H1 (cell line): ENCODE data around the gene BPHL. TPM values are rescaled to one million over a fixed set of nuclear protein-coding genes. Genes with fewer than 3 reads are reported as not detected.

Experiments used
- CTCF ChIA-PET: fragments of 300-600 bp; sonication (Branson Sonifier 250); formaldehyde crosslinking; loops from one replicate; lab custom pipeline; 2021; ENCODE audit not compliant: partially characterized antibody; lab: Charles Lee
- POLR2A ChIA-PET: fragments of 300-600 bp; sonication (Branson Sonifier 250); formaldehyde crosslinking; loops from one replicate; lab custom pipeline; 2021; ENCODE audit warnings: inconsistent platforms; ENCODE audit not compliant: partially characterized antibody; lab: Charles Lee
- DNase-seq, 2 experiments: peaks; one replicate each; pipeline versions ENCODE4 v3.0.0 to v3.0.0-alpha.2; 2010 to 2022; ENCODE audit warnings: low spot score in 2 of 2, low read depth in 1 of 2, mixed read lengths in 1 of 2
- FAIRE-seq: peaks from 2 replicates; lab custom pipeline; 2011; peaks lifted over from hg19 to GRCh38; lab: Jason Lieb, UNC
- H2AFZ ChIP-seq: 2 replicates; pipeline ENCODE4 v1.8.1; 2012; ENCODE audit warnings: low read length, inconsistent platforms
- H2AK5ac ChIP-seq: 2 replicates; pipeline ENCODE4 v1.6.1; 2013; ENCODE audit warnings: low read depth, low read length
- H2BK120ac ChIP-seq: replicated peaks from 2 replicates; pipeline ENCODE3; 2013; ENCODE audit warnings: low read depth, low read length, inconsistent platforms
- H2BK12ac ChIP-seq: 2 replicates; pipeline ENCODE4 v1.6.1; 2013; ENCODE audit warnings: low read depth, low read length
- H2BK15ac ChIP-seq: 2 replicates; pipeline ENCODE4 v1.6.1; 2013; ENCODE audit warnings: low read length
- H2BK20ac ChIP-seq: 2 replicates; pipeline ENCODE4 v1.6.1; 2013; ENCODE audit warnings: low read length
- H2BK5ac ChIP-seq: 2 replicates; pipeline ENCODE4 v1.6.1; 2013; ENCODE audit warnings: low read depth, low read length
- H3K14ac ChIP-seq: 2 replicates; pipeline ENCODE4 v1.6.1; 2013; ENCODE audit warnings: inconsistent platforms; ENCODE audit not compliant: insufficient read length
- H3K18ac ChIP-seq: 2 replicates; pipeline ENCODE4 v1.6.1; 2013; ENCODE audit warnings: low read length; ENCODE audit errors: extremely low read depth
- H3K23ac ChIP-seq: 2 replicates; pipeline ENCODE4 v1.6.1; 2013; ENCODE audit warnings: inconsistent platforms; ENCODE audit not compliant: insufficient read length
- H3K23me2 ChIP-seq: 2 replicates; pipeline ENCODE4 v1.6.1; 2013; ENCODE audit warnings: low read depth, low read length
- H3K27ac ChIP-seq: 2 replicates; pipeline ENCODE4 v1.6.1; 2011; ENCODE audit warnings: low read depth, low read length, inconsistent platforms
- H3K27me3 ChIP-seq, 4 experiments: replicated peaks in 1 of 4; 1 replicate in 1 of 4; 2 replicates in 3 of 4; pipeline versions ENCODE4 v1.6.1 to v1.8.1; 2011 to 2013; ENCODE audit warnings: low read length in 3 of 4, mild to moderate bottlenecking in 3 of 4, inconsistent platforms in 2 of 4, mixed read lengths in 2 of 4, moderate library complexity in 1 of 4; ENCODE audit not compliant: control insufficient read depth in 3 of 4, insufficient read depth in 3 of 4; ENCODE audit errors: extremely low read depth in 1 of 4
- H3K36me3 ChIP-seq, 4 experiments: 2 replicates each; pipeline versions ENCODE4 v1.6.1 to v1.8.1; 2011 to 2013; ENCODE audit warnings: mild to moderate bottlenecking in 4 of 4, low read length in 3 of 4, moderate library complexity in 2 of 4, control low read depth in 1 of 4, inconsistent platforms in 1 of 4; ENCODE audit not compliant: insufficient read depth in 4 of 4, control insufficient read depth in 2 of 4
- H3K4ac ChIP-seq: replicated peaks from 2 replicates; pipeline ENCODE3; 2013; ENCODE audit warnings: low read length, low read depth, mixed read lengths, inconsistent platforms; ENCODE audit not compliant: insufficient read length
- H3K4me1 ChIP-seq, 4 experiments: replicated peaks in 1 of 4; 1 replicate in 1 of 4; 2 replicates in 3 of 4; pipeline versions ENCODE4 v1.6.1 to v1.8.1; 2011 to 2013; ENCODE audit warnings: low read length in 3 of 4, inconsistent platforms in 2 of 4, mixed read lengths in 1 of 4; ENCODE audit not compliant: insufficient read depth in 4 of 4, control insufficient read depth in 3 of 4
- H3K4me2 ChIP-seq, 2 experiments: 2 replicates each; pipeline versions ENCODE4 v1.6.1 to v1.8.1; 2011 to 2013; ENCODE audit warnings: low read depth in 2 of 2, low read length in 2 of 2, control low read depth in 1 of 2, inconsistent platforms in 1 of 2, mild to moderate bottlenecking in 1 of 2; ENCODE audit not compliant: insufficient read depth in 1 of 2
- H3K4me3 ChIP-seq, 4 experiments: fragments of 200-600, 300-600 bp in 1 of 4; sonication (generic), shearing (Covaris generic), sonication (Bioruptor Twin) in 1 of 4; 2 replicates each; pipeline versions ENCODE4 v1.5.1 to v1.8.1; 2011 to 2016; ENCODE audit warnings: low read length in 4 of 4, low read depth in 3 of 4, control low read depth in 2 of 4, inconsistent platforms in 2 of 4, mild to moderate bottlenecking in 2 of 4, mixed read lengths in 1 of 4, moderate library complexity in 1 of 4; ENCODE audit not compliant: insufficient read depth in 2 of 4; ENCODE audit errors: extremely low read depth in 1 of 4
- H3K56ac ChIP-seq: replicated peaks from 2 replicates; pipeline ENCODE3; 2013; ENCODE audit warnings: low read depth, mild to moderate bottlenecking, mixed read lengths, low read length, inconsistent platforms; ENCODE audit not compliant: insufficient read length
- H3K79me1 ChIP-seq: 2 replicates; pipeline ENCODE4 v1.6.1; 2013; ENCODE audit warnings: low read depth, low read length, control low read depth
- H3K79me2 ChIP-seq, 2 experiments: 2 replicates each; pipeline versions ENCODE4 v1.6.1 to v1.8.1; 2012 to 2013; ENCODE audit warnings: low read length in 2 of 2, mild to moderate bottlenecking in 2 of 2, inconsistent platforms in 1 of 2; ENCODE audit not compliant: insufficient read depth in 2 of 2, control insufficient read depth in 1 of 2
- H3K9ac ChIP-seq, 4 experiments: replicated peaks in 1 of 4; 1 replicate in 1 of 4; 2 replicates in 3 of 4; pipeline versions ENCODE4 v1.6.1 to v1.8.1; 2011 to 2013; ENCODE audit warnings: low read depth in 3 of 4, low read length in 3 of 4, control low read depth in 2 of 4, mild to moderate bottlenecking in 2 of 4, moderate library complexity in 2 of 4, inconsistent platforms in 1 of 4; ENCODE audit errors: extremely low read depth in 1 of 4
- H3K9me3 ChIP-seq, 2 experiments: 2 replicates each; pipeline versions ENCODE4 v1.6.1 to v1.8.1; 2012 to 2013; ENCODE audit warnings: mild to moderate bottlenecking in 2 of 2, moderate library complexity in 2 of 2, control low read depth in 1 of 2, inconsistent platforms in 1 of 2, low read depth in 1 of 2, low read length in 1 of 2, mixed read lengths in 1 of 2; ENCODE audit not compliant: insufficient read depth in 2 of 2
- H4K20me1 ChIP-seq, 2 experiments: replicated peaks in 1 of 2; 2 replicates each; pipeline versions ENCODE3 to v1.8.1; 2011 to 2013; ENCODE audit warnings: inconsistent platforms in 2 of 2, low read length in 2 of 2, mild to moderate bottlenecking in 1 of 2; ENCODE audit not compliant: insufficient read depth in 2 of 2, control insufficient read depth in 1 of 2
- H4K5ac ChIP-seq: 2 replicates; pipeline ENCODE4 v1.6.1; 2013; ENCODE audit warnings: low read length, low read depth, mixed read lengths, inconsistent platforms; ENCODE audit not compliant: insufficient read length
- H4K8ac ChIP-seq: 2 replicates; pipeline ENCODE4 v1.8.0; 2013; ENCODE audit warnings: mild to moderate bottlenecking, moderate library complexity, low read length, inconsistent platforms; ENCODE audit not compliant: insufficient read depth; ENCODE audit errors: extremely low read depth
- H4K91ac ChIP-seq: replicated peaks from 2 replicates; pipeline ENCODE3; 2013; ENCODE audit warnings: low read length, mixed read lengths, inconsistent platforms; ENCODE audit not compliant: insufficient read length
- BRCA1 ChIP-seq: IDR thresholded peaks from 2 replicates; pipeline ENCODE4 v1.6.1; 2012; ENCODE audit warnings: low read depth, low read length, improper control_type of control experiment
- CBX5 ChIP-seq: fragments of 300-800, 300-1000 bp; sonication (generic); IDR thresholded peaks from 2 replicates; pipeline ENCODE4 v1.7.1; 2016; ENCODE audit warnings: antibody characterized with exemption, low read length, low read depth
- CEBPB ChIP-seq: IDR thresholded peaks from 2 replicates; pipeline ENCODE4 v1.6.1; 2012; ENCODE audit warnings: low read depth, low read length
- JUND ChIP-seq: IDR thresholded peaks from 2 replicates; pipeline ENCODE4 v1.6.1; 2011; ENCODE audit warnings: mild to moderate bottlenecking, improper control_type of control experiment, low read length
- KDM4A ChIP-seq: IDR thresholded peaks from one replicate; pipeline ENCODE4 v1.7.1; 2012; ENCODE audit warnings: low read depth, mild to moderate bottlenecking, moderate library complexity, low read length, inconsistent platforms; ENCODE audit not compliant: severe bottlenecking
- POLR2A ChIP-seq, 2 experiments: IDR thresholded peaks; 1 replicate in 1 of 2; 2 replicates in 1 of 2; pipeline ENCODE4 v1.6.1; 2011; ENCODE audit warnings: low read depth in 2 of 2, low read length in 2 of 2, mild to moderate bottlenecking in 2 of 2; ENCODE audit errors: control extremely low read depth in 1 of 2
- SIN3A ChIP-seq, 2 experiments: IDR thresholded peaks in 1 of 2; conservative IDR thresholded peaks in 1 of 2; 2 replicates each; pipeline ENCODE4 v1.6.1; 2011 to 2012; ENCODE audit warnings: low read length in 2 of 2, improper control_type of control experiment in 1 of 2, low read depth in 1 of 2, mild to moderate bottlenecking in 1 of 2
- TEAD4 ChIP-seq: IDR thresholded peaks from 2 replicates; pipeline ENCODE4 v1.6.1; 2012; ENCODE audit warnings: low read depth, low read length, inconsistent platforms, mixed read lengths
- USF2 ChIP-seq: IDR thresholded peaks from 2 replicates; pipeline ENCODE4 v1.6.1; 2011; ENCODE audit warnings: low read length, improper control_type of control experiment
- ZNF274 ChIP-seq: IDR thresholded peaks from 2 replicates; pipeline ENCODE4 v1.7.0; 2012; ENCODE audit warnings: low read length, borderline replicate concordance; ENCODE audit errors: extremely low read depth
- WGBS, 2 experiments: shearing (Covaris generic) in 1 of 2; methylation state at CpG; one replicate each; pipeline versions ENCODE4 v1.1.6 to v1.1.7; 2013 to 2015; ENCODE audit warnings: low lambda C conversion rate in 2 of 2, mixed read lengths in 2 of 2, inconsistent platforms in 1 of 2, low coverage in 1 of 2, missing lambda C conversion rate in 1 of 2; ENCODE audit not compliant: insufficient replicate concordance in 2 of 2, insufficient coverage in 1 of 2, insufficient read length in 1 of 2; ENCODE audit errors: extremely low coverage in 1 of 2, missing lambda C conversion rate in 1 of 2; 5-methylcytosine and 5-hydroxymethylcytosine counted together
- polyA plus RNA-seq, 7 experiments: library from polyadenylated mRNA; depleted of rRNA in 3 of 7; stranded (reverse) in 5 of 7; unstranded in 2 of 7; fragments of >200 nt in 5 of 7; fragments of 200-250 nt in 2 of 7; gene quantifications; 1 replicate in 5 of 7; 2 replicates in 1 of 7; 4 replicates in 1 of 7; pipeline versions ENCODE4 v1.2.1 to v1.2.3, GENCODE V29; 2011 to 2013; ENCODE audit warnings: missing spikeins in 2 of 7, mixed read lengths in 2 of 7
- total RNA-seq: library from RNA; stranded (reverse); fragmentation: NEBNext Ultra II Directional; extraction: Animal tissue kit (Norgen Biotek cat#: 25700); gene quantifications from 2 replicates; pipeline ENCODE4 v1.2.1, GENCODE V29; 2021
- TF ChIP-seq, protein P1 (sequence below): IDR thresholded peaks from 2 replicates; pipeline ENCODE4 v1.6.1; 2012; ENCODE audit warnings: inconsistent platforms
- TF ChIP-seq, protein P2 (sequence below): IDR thresholded peaks from 2 replicates; pipeline ENCODE4 v1.6.1; 2012; ENCODE audit warnings: inconsistent platforms

Gene BPHL
- total and polyA plus RNA-seq, 2 of the 8 experiments (the other 6 are each of a cell fraction or from before 2014, with no cell fraction given): 24.4 to 36.4 TPM

- H4K8ac ChIP-seq: no peak overlapping the region
- no peaks in the 10 kb centered on the region for H4K20me1 ChIP-seq
- H3K79me1 ChIP-seq: peaks cover 3% of the 10 kb centered on the region
- no peak overlapping the region for H2AFZ ChIP-seq
- peaks cover 0 to 92% (median 54%) of the 10 kb centered on the region in 4 experiments for H3K36me3 ChIP-seq
- H2BK20ac ChIP-seq: 0 out of 2 replicates have a peak overlapping the region, but pooled peaks have one; percentile 15
- no peak overlapping the region for H2BK120ac ChIP-seq
- POLR2A ChIA-PET: interaction anchor here (0.8 kb wide), 1 partner anchor 14 kb away, joined by 3 read pairs; the partner anchor contains the start of gene RIPK1
- H3K4ac ChIP-seq: no peak overlapping the region
- H2BK5ac ChIP-seq: no peak overlapping the region
- H3K27ac ChIP-seq: no peak overlapping the region
- H4K5ac ChIP-seq: no peak overlapping the region
- peaks cover 0 to 11% of the 10 kb centered on the region in 2 experiments; a peak in 2 of 4 replicates for H3K79me2 ChIP-seq
- peaks cover 0 to 4% (median 0%) of the 10 kb centered on the region in 4 experiments; a peak in 1 of 7 replicates for H3K4me1 ChIP-seq
- no peak overlapping the region for H2AK5ac ChIP-seq
- peaks cover 18 to 21% of the 10 kb centered on the region in 2 experiments for H3K9me3 ChIP-seq
- H3K23ac ChIP-seq: no peak overlapping the region
- no peak overlapping the region for H3K18ac ChIP-seq
- H2BK15ac ChIP-seq: no peak overlapping the region
- FAIRE-seq (no peak), DNase-seq (no peak)
- no peak overlapping the region for H3K4me3 ChIP-seq
- no peak overlapping the region for H2BK12ac ChIP-seq
- no peak overlapping the region for H3K56ac ChIP-seq
- no peaks in the 10 kb centered on the region; the same call in 1 of the 2 replicates for H3K23me2 ChIP-seq
- no peak overlapping the region for H3K4me2 ChIP-seq
- CTCF ChIA-PET: interaction anchor here (0.6 to 0.8 kb wide), 2 partner anchors 41 to 134 kb away, joined by 3 read pairs; no protein-coding TSS in a partner anchor
- no peak overlapping the region for H4K91ac ChIP-seq
- H3K14ac ChIP-seq: no peak overlapping the region
- no peaks in the 10 kb centered on the region for H3K27me3 ChIP-seq
- WGBS, 2 experiments: 96% methylated on average over 5 of the region's 5 CpGs; no CpG with 5 or more reads in 1 of the 2 experiments
- H3K9ac ChIP-seq: no peak overlapping the region
- TF ChIP-seq CBX5 (no peak), SIN3A (conservative IDR thresholded peaks at IDR 0.05 in 1 of 2, IDR thresholded peaks at IDR 0.05 in 1 of 2; ENCODE audit: low read depth in 1 of 2, low read length in 2 of 2) (no peak), USF2 (no peak), ZNF274 (no peak), BRCA1 (no peak), CEBPB (no peak), POLR2A (IDR thresholded peaks at IDR 0.05; ENCODE audit: control extremely low read depth in 1 of 2, low read depth in 2 of 2, low read length in 2 of 2) (no peak), TEAD4 (no peak), JUND (no peak), KDM4A (no peak)
- TF ChIP-seq, protein P1, sequence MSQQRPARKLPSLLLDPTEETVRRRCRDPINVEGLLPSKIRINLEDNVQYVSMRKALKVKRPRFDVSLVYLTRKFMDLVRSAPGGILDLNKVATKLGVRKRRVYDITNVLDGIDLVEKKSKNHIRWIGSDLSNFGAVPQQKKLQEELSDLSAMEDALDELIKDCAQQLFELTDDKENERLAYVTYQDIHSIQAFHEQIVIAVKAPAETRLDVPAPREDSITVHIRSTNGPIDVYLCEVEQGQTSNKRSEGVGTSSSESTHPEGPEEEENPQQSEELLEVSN: no peak
- TF ChIP-seq, protein P2, sequence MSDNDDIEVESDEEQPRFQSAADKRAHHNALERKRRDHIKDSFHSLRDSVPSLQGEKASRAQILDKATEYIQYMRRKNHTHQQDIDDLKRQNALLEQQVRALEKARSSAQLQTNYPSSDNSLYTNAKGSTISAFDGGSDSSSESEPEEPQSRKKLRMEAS: no peak
These were observed 36.6 kb upstream of the BPHL start for GRCh38 chr6:3081960-3082359.
